Fibroblast of lung (primary cell): Measurements from ENCODE around the gene LRRC8A. TPM values are rescaled to one million over a fixed set of nuclear protein-coding genes. Genes with fewer than 3 reads are reported as not detected.

Source experiments
- DNase-seq, 2 donors: peaks; one replicate each; pipeline versions ENCODE4 v3.0.0 to v3.0.0-alpha.2; 2010; ENCODE audit warnings: low read depth in 2 of 2
- H2AFZ ChIP-seq: 2 replicates; pipeline ENCODE4 v1.5.1; 2012; ENCODE audit warnings: low read length, control low read depth, inconsistent platforms
- H3K27ac ChIP-seq: 2 replicates; pipeline ENCODE4 v1.5.1; 2011; ENCODE audit warnings: low read length, control low read depth; ENCODE audit not compliant: insufficient read depth
- H3K27me3 ChIP-seq: 2 replicates; pipeline ENCODE4 v1.5.1; 2011; ENCODE audit warnings: mild to moderate bottlenecking, low read length; ENCODE audit not compliant: control insufficient read depth, insufficient read depth
- H3K36me3 ChIP-seq: 2 replicates; pipeline ENCODE4 v1.5.1; 2011; ENCODE audit warnings: low read length; ENCODE audit not compliant: control insufficient read depth, insufficient read depth
- H3K4me1 ChIP-seq: 2 replicates; pipeline ENCODE4 v1.5.1; 2011; ENCODE audit warnings: low read length; ENCODE audit not compliant: control insufficient read depth, insufficient read depth; ENCODE audit errors: extremely low read depth
- H3K4me2 ChIP-seq: 2 replicates; pipeline ENCODE4 v1.5.1; 2011; ENCODE audit warnings: low read length, control low read depth; ENCODE audit not compliant: insufficient read depth; ENCODE audit errors: extremely low read depth
- H3K4me3 ChIP-seq, 4 experiments: fragments of 200-600 bp in 1 of 4; sonication (generic) in 1 of 4; replicated peaks in 1 of 4; 2 replicates each; pipeline ENCODE4 v1.5.1; 2011 to 2016; ENCODE audit warnings: low read length in 4 of 4, low read depth in 3 of 4, mild to moderate bottlenecking in 3 of 4, control low read depth in 2 of 4, inconsistent platforms in 1 of 4, mixed read lengths in 1 of 4; ENCODE audit not compliant: insufficient read depth in 1 of 4; ENCODE audit errors: control extremely low read depth in 1 of 4
- H3K79me2 ChIP-seq: 2 replicates; pipeline ENCODE4 v1.5.1; 2012; ENCODE audit warnings: mild to moderate bottlenecking, low read length, inconsistent platforms; ENCODE audit not compliant: control insufficient read depth, insufficient read depth
- H3K9ac ChIP-seq: 2 replicates; pipeline ENCODE4 v1.5.1; 2011; ENCODE audit warnings: mild to moderate bottlenecking, low read length, control low read depth; ENCODE audit not compliant: insufficient read depth
- H3K9me3 ChIP-seq: 2 replicates; pipeline ENCODE4 v1.5.1; 2012; ENCODE audit warnings: low read depth, low read length; ENCODE audit not compliant: control insufficient read depth, insufficient read depth
- H4K20me1 ChIP-seq: 2 replicates; pipeline ENCODE4 v1.5.1; 2011; ENCODE audit warnings: low read length; ENCODE audit not compliant: control insufficient read depth, insufficient read depth; ENCODE audit errors: extremely low read depth
- EZH2 ChIP-seq: IDR thresholded peaks from 2 replicates; pipeline ENCODE4 v1.5.1; 2012; ENCODE audit warnings: low read length, control low read depth, mild to moderate bottlenecking; ENCODE audit errors: missing control alignments
- polyA plus RNA-seq, 2 donors: library from polyadenylated mRNA; depleted of rRNA in 1 of 2; stranded (reverse) in 1 of 2; unstranded in 1 of 2; fragments of >200 nt; gene quantifications; 2 replicates each; pipeline ENCODE4 v1.2.1, GENCODE V29; 2011 to 2012; ENCODE audit warnings: missing spikeins in 1 of 2
- total RNA-seq: library from RNA; depleted of rRNA; stranded (reverse); fragments of >200 nt; gene quantifications from 2 replicates; pipeline ENCODE4 v1.2.1, GENCODE V29; 2014
- TF ChIP-seq, protein P1 (sequence below), 2 donors: IDR thresholded peaks in 1 of 2; conservative IDR thresholded peaks in 1 of 2; 1 replicate in 1 of 2; 2 replicates in 1 of 2; pipeline ENCODE4 v1.5.1; 2011 to 2012; ENCODE audit warnings: low read length in 2 of 2, control low read depth in 1 of 2, inconsistent platforms in 1 of 2, low read depth in 1 of 2, mild to moderate bottlenecking in 1 of 2

LRRC8A gene
- total and polyA plus RNA-seq, 2 donors (not counting 1 experiment from before 2014, with no cell fraction given) = 26.1 to 35.4 TPM

- Histone ChIP-seq H3K4me2 (peak overlapping the region; percentile 63), H2AFZ (peak overlapping the region; percentile 9), H3K4me3 (peak overlapping the region in 3 of 4 experiments; percentile 5 to 74 (median 64)), H3K79me2 (no peaks in the 10 kb centered on the region), H3K27me3 (no peaks in the 10 kb centered on the region), H3K27ac (peak overlapping the region; percentile 38), H3K4me1 (peaks cover 19% of the 10 kb centered on the region), H3K9ac (peak overlapping the region; percentile 50), H3K9me3 (no peaks in the 10 kb centered on the region), H4K20me1 (no peaks in the 10 kb centered on the region), H3K36me3 (peaks cover 7% of the 10 kb centered on the region)
- TF ChIP-seq, protein P1, sequence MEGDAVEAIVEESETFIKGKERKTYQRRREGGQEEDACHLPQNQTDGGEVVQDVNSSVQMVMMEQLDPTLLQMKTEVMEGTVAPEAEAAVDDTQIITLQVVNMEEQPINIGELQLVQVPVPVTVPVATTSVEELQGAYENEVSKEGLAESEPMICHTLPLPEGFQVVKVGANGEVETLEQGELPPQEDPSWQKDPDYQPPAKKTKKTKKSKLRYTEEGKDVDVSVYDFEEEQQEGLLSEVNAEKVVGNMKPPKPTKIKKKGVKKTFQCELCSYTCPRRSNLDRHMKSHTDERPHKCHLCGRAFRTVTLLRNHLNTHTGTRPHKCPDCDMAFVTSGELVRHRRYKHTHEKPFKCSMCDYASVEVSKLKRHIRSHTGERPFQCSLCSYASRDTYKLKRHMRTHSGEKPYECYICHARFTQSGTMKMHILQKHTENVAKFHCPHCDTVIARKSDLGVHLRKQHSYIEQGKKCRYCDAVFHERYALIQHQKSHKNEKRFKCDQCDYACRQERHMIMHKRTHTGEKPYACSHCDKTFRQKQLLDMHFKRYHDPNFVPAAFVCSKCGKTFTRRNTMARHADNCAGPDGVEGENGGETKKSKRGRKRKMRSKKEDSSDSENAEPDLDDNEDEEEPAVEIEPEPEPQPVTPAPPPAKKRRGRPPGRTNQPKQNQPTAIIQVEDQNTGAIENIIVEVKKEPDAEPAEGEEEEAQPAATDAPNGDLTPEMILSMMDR (conservative IDR thresholded peaks at IDR 0.05 in 1 of 2, IDR thresholded peaks at IDR 0.05 in 1 of 2; ENCODE audit: low read depth in 1 of 2, low read length in 2 of 2) = peak in 1 of 2 donors; percentile 5
- no peak for TF ChIP-seq EZH2
- peak; percentile 33 to 67 for DNase-seq
Measured at GRCh38 chr9:128921881-128922763, 40.2 kb downstream of the LRRC8A start.

- DNase-seq = no peak
- Histone ChIP-seq H3K27me3 (no peaks in the 10 kb centered on the region), H3K4me3 (peak overlapping the region in 1 of 4 experiments; percentile 74), H2AFZ (no peak overlapping the region), H4K20me1 (no peaks in the 10 kb centered on the region), H3K9ac (no peak overlapping the region), H3K4me2 (no peak overlapping the region), H3K9me3 (no peaks in the 10 kb centered on the region), H3K79me2 (no peaks in the 10 kb centered on the region), H3K27ac (no peak overlapping the region), H3K36me3 (peaks cover 2% of the 10 kb centered on the region), H3K4me1 (peaks cover 15% of the 10 kb centered on the region)
- TF ChIP-seq, protein P1 (conservative IDR thresholded peaks at IDR 0.05 in 1 of 2, IDR thresholded peaks at IDR 0.05 in 1 of 2; ENCODE audit: low read depth in 1 of 2, low read length in 2 of 2) = no peak
- TF ChIP-seq EZH2 = no peak
Measured at GRCh38 chr9:128923493-128923883, 41.6 kb downstream of the LRRC8A start.

GRCh38 chr9:128927731-128928411 lies 45.9 kb downstream of the LRRC8A start:
- H3K4me2 ChIP-seq = no peak overlapping the region
- DNase-seq = peak; percentile 33 to 51
- H3K27ac ChIP-seq = no peak overlapping the region

More at GRCh38 chr9:128927731-128928411, 45.9 kb downstream of the LRRC8A start:
- no peaks in the 10 kb centered on the region for H3K9me3 ChIP-seq
- no peaks in the 10 kb centered on the region for H3K79me2 ChIP-seq
- H2AFZ ChIP-seq = peak overlapping the region; percentile 51
- no peak overlapping the region for H3K4me3 ChIP-seq
- no peaks in the 10 kb centered on the region for H3K27me3 ChIP-seq
- H4K20me1 ChIP-seq = no peaks in the 10 kb centered on the region
- TF ChIP-seq, protein P1 (conservative IDR thresholded peaks at IDR 0.05 in 1 of 2, IDR thresholded peaks at IDR 0.05 in 1 of 2; ENCODE audit: low read depth in 1 of 2, low read length in 2 of 2) = peak; percentile 83
- no peak for TF ChIP-seq EZH2
- H3K4me1 ChIP-seq = no peaks in the 10 kb centered on the region
- H3K36me3 ChIP-seq = no peaks in the 10 kb centered on the region
- no peak overlapping the region for H3K9ac ChIP-seq
